Myocyte (in vitro differentiated cells): ENCODE results near the gene HYAL1. TPM values are rescaled to one million over a fixed set of nuclear protein-coding genes. Genes with fewer than 3 reads are reported as not detected.
A peak's percentile ranks its signal among the peaks of the same experiment; 100 is the strongest.
"Not testable (repeated sequence)": the region's sequence is repeated elsewhere in the genome, so short reads cannot be mapped to it uniquely, and the experiment has no call there.

Experiments
- DNase-seq: peaks from one replicate; pipeline ENCODE4 v3.0.0-alpha.2; 2012; ENCODE audit warnings: low read depth
- total RNA-seq: library from RNA; depleted of rRNA; stranded (reverse); fragments of >200 nt; gene quantifications from 2 replicates; pipeline ENCODE4 v1.2.3, GENCODE V29; 2014

The HYAL1 gene
- total RNA-seq, 1 donor from 2014 or later = 0.56 TPM

- no peak for DNase-seq
Observed at GRCh38 chr3:50294492-50295403, 8.6 kb downstream of the HYAL1 start.

DNA sequence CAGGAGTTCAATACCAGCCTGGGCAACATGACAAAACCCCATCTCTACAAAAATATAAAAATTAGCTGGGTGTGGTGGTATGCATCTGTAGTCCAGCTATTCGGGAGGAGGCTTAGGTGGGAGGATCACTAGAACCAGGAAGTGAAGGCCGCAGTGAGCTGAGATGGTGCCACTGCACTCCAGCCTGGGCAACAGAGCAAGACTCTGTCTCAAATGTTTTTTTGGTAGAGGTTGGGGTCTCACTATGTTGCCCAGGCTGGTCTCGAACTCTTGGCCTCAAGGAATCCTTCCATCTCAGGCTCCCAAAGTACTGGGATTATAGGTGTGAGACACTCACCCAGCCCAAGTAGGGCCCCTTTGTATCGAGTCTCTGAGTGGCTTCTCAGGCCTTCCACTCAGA, 9.3 kb downstream of the HYAL1 start:
- DNase-seq = no peak

DNA sequence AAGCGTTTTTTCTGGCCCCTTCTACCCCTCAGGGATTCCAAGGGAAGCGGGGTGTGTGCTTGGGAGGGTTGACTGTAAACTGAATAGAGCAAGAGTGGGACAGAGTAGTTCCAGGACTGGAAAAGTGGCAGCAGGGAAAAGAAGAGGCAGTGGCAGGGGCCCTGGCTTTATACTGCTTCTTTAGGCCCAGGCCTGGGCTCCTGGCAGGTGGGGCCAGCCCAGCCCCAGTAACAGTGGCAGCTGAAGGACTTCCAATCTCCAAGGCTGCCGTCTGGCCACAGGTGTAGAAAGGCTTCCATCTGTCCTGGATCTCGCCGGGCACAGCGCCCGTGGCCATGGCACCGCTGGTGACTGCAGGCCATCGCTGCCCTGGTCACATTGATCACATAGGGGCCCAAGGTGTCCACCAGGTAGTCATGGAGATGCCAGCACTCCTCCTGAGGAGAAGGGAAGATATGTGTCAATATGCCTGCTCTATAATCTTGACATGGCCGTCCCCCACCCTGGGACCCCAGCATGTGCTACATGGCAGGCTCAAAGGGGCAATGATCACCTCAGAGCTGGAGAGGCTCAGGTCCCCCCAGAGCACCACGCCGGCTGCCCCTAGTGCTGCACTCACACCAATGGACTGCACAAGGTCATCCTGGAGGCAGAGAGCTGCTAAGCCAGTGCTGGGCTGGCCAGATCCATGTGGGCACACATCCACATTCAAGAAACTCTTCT, 10.1 kb downstream of the HYAL1 start:
- DNase-seq = peak; percentile 10

- DNase-seq = peak; percentile 99
Observed at GRCh38 chr3:50292159-50293078, 11.0 kb downstream of the HYAL1 start, which contains the start of gene IFRD2. TSS of gene IFRD2 (minus strand) at chr3:50292429. CDS start at chr3:50292274, 155 bp downstream.

DNA sequence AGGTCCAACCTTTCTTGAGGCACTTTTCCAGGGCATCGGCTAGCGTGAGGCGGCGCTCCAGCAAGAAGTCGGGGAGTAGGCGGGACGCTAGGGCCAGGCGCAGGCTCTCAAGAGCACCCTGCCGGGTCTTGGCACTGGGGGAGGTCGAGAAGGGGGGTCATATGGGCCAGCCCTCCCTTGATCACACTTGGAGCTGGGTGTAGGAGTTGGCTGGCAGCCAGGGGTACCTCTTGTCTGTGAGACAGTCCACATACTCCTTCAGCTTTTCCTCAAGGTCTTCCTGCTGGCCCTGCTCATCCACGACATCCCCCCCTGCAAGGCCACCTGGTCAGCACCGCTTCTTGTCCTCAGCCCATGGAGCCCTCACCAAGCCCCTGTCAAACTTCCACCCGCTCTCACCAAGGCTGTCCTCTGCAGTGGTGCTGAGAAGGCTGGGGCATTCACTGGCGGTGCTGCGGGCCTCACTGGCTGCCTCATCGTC, 13.2 kb downstream of the HYAL1 start:
- DNase-seq = no peak

GRCh38 chr3:50289130-50289529, 14.2 kb downstream of the HYAL1 start:
- DNase-seq = no peak

DNA sequence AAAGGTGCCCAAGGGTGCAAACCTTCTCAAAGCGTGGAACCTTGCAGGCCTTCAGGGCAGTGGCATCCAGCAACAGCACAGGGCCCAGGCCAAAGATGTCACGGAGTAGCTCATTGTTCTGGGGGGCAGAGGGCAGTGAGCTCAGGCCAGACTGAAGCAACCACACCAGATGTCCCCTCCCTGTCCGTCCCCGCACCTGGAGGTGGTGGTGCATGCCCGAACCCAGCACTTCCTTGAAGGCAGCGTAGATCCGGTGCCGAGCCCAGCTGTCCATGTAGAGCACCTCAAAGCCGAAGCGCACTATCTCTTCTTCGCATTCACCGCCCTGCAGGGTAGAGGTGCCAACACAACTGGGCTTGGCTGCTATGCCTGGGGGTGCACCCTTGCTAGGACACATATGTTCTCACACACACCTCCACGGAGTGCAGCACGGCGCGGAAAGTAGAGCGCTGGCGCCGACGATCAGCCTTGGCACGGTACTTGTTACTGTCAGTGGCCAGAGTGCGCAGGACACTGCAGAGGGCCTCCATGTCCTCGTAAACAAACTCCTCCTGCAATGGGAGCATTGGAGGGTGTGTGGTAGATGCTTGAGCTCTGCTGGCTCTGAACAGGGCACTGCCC, 14.9 kb downstream of the HYAL1 start:
- no peak for DNase-seq

- no peak for DNase-seq
Observed at GRCh38 chr3:50287262-50287661, 16.1 kb downstream of the HYAL1 start.

GRCh38 chr3:50286322-50287227, 16.8 kb downstream of the HYAL1 start:
- DNase-seq = no peak

- DNase-seq = not testable (repeated sequence)
Observed at GRCh38 chr3:50284121-50284520, 19.3 kb downstream of the HYAL1 start.

DNA sequence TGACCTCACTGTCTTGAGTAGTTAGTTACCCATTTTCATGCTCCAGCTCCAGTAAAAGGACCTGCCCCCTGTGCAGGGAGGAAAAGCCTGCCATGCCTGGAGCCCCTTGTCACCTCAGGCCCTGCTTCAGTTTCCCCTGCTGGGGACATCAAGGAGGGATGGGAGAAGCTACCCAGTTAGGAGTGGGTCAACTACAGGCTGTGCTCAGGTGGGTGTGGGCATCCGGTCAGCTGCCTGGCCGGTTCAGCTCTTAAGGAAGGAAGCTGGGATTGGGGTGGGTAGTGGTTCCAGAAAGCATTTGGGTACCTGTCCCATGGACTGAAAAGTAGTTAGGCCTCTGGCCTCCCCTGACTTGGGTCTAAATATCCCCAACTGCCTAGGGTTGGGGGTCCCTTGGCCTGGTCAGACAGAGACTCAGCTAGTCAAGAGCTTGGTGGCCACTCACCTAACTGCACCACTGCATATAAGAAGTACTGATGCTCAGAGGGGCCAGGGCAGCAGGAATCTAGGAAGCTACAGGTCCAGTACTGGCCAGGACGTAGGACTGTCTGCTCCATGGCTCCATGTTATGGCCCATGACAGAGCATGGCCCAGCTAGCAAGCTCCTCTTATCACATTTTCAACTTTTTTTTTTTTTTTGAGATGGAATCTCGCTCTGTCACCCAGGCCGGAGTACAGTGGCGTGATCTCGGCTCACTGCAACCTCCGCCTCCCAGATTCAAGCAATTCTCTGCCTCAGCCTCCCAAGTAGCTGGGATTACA, 23.9 kb downstream of the HYAL1 start:
- DNase-seq = no peak

DNA sequence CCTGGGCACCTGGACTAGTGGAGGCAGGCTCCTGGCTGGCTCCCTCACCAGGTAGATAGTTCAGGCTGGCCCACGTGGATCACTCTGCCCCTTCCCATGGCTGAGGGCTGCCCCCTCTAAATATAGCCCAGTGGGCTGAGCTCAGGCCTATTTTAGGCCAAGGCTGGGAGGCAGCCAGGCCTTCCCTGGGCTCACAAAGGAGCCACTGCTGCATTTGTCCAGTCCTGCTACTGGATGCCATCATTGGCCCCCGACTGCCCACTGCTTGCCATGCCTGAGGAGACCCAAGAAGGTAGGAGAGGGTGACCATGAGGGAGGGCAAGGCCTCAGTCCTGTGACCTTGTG, 24.5 kb downstream of the HYAL1 start, which contains the start of gene LSMEM2:
TSS of gene LSMEM2 (plus strand) at position 208 of the 345 bp plus-strand sequence. CDS start at position 235, 27 bp downstream.
- peak; percentile 83 for DNase-seq

GRCh38 chr3:50278123-50278879, 25.1 kb downstream of the HYAL1 start:
- no peak for DNase-seq

GRCh38 chr3:50276762-50277101, 26.6 kb downstream of the HYAL1 start:
- no peak for DNase-seq

- DNase-seq = no peak
Observed at GRCh38 chr3:50275996-50276761, 27.2 kb downstream of the HYAL1 start.

DNA sequence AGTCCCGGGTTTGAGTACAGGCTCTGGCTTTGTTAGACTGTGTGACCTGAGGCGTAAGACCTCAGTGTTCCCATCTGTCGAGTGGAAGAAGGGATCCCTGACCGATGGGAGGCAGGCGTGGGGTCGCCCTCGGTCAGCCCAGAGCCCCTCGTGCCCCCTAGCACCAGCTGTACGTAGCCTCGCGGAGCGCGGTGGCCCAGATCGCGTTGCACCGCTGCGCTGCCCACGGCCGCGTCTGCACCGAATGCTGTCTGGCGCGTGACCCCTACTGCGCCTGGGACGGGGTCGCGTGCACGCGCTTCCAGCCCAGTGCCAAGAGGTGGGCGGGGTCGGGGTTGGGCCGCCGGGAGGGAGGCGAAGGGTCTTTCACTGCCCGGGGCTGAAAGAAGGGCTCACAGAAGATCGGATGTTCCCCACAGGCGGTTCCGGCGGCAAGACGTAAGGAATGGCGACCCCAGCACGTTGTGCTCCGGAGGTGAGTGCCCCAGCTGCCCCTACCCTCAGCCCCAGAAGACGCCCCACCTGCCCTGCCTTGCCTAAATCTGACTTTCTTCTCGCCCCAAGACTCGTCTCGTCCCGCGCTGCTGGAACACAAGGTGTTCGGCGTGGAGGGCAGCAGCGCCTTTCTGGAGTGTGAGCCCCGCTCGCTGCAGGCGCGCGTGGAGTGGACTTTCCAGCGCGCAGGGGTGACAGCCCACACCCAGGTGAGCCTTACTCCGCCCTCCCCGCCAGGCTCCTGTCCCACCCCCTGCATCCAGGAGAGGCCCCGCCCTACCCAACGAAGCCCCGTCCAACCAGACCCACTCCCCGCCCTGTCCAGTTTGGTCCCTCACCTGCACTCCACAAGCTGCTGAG, 28.0 kb downstream of the HYAL1 start:
- DNase-seq = no peak
